NCI-H2107 treated with DMSO at 0.1 percent for 48 hours (cell line): ENCODE measurements around the gene HMGA1.

Source experiments
- DNase-seq: peaks from one replicate; lab custom pipeline; 2025; ENCODE audit not compliant: unreplicated experiment; lab: John Stamatoyannopoulos, UW

HMGA1 gene

DNA sequence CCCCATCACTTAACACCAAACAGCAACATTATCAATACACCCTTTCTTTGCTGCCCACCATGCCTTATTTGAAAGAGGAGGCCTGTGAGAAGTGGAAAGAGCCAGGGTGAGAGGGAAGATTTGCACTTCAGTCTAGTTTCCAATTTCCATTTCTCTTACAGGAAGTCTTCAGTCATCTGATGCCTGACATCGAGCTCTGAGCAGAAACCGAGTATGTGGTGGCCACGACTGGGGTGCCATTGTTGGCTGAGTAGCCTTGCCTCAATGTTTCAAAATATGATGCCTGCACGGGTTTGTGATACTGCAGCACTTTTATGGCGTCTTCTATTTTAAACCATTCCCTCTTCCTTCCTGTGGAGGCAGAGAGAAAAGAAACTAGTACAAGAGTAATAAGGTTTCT lies 51.9 kb downstream of the HMGA1 start:
- DNase-seq, result no peak

DNA sequence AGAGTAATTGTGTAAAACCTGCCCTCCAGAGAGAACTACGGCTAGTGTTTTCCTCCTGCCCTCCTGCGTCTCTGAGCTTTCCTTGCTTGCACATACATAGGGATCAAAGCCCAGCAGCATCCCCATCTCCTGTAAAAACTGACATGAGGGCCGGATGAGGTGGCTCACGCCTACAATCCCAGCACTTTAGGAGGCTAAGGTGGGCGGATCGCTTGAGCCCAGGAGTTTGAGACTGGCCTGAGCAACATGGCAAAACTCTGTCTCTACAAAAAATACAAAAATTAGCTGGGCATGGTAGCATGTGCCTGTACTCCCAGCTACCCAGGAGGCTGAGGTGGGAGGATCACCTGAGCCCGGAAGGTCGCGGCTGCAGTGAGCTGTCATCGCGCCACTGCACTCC lies 52.5 kb downstream of the HMGA1 start:
- no peak for DNase-seq

DNA sequence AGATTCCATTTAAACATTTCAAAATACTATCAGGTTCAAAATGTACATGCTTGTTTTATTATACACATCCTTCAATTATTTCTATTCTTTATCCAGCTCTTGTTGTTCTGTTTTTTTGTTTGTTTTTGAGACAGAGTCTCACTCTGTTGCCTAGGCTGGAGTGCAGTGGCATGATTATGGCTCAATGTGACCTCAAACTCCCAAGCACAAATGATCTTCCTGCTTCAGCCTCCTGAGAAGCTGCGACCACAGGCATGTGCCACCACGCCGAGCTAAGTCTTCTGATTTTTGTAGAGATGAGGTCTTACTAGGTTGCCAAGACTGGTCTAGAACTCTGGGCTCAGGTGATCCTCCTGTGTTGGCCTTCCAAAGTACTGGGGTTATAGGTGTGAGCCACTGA lies 56.3 kb downstream of the HMGA1 start:
- no peak for DNase-seq

DNA sequence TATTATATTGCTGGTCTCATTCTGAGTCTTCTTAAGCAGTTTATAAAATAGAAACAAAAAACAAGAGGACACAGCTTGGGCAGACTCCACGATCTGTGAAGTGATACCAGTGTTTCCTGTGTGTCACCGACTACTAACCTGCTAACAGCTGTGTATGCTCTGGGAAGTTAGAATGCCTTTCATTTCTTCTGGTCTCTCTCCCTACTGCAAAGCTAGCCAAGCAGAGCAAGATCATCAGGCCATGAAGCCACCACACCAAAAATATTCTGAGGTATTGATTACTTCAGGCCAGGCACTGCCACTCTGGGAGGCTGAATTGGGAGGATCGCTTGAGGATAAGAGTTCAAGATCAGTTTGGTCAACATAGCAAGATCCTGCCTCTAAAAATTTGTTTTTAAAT lies 59.0 kb downstream of the HMGA1 start:
- no peak for DNase-seq
